GM21390 (cell line): ENCODE results near the gene WDFY3.

Experiments used
- ATAC-seq: cut with Tn5 transposase; IDR thresholded peaks from one replicate; pipeline ENCODE4 v1.9.1; 2021; ENCODE audit not compliant: unreplicated experiment

The WDFY3 gene

DNA sequence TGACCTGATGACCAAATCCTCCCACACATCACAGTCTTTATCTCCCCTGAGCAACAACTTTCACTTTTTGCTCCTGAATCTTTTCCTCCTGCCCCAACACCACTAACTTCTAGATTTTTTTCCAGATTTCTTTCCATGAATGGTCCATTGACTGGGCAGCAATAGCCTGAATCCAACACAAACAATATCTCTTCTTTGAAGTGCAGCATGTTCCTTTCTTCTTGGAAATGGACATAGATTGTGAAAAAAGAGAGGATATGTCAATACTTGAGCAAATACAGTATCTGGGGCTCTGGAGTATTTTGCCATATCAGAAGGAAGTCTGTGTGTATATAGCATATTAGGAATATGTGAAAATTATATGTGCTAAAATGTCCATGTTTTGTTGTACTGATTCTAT, 328.4 kb downstream of the WDFY3 start:
- no peak for ATAC-seq

DNA sequence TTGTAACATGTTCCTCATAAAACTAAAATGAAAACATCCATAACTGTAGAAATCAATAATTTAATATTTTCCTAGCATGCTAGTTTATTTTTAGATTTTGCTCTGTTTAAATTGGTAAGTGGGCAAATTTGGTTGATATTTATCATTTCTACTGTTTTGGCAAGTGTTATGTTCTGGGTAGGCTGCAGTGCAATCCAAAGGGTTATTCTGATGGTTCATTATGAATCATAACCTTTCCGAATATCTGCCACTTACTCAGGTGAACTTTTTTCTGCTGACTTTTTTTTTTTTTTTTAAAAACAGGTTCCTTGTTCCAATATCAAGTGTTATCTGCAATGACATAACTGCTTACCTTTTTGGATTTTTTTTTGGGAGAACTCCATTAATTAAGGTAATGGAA, 331.5 kb downstream of the WDFY3 start:
- ATAC-seq: no peak

DNA sequence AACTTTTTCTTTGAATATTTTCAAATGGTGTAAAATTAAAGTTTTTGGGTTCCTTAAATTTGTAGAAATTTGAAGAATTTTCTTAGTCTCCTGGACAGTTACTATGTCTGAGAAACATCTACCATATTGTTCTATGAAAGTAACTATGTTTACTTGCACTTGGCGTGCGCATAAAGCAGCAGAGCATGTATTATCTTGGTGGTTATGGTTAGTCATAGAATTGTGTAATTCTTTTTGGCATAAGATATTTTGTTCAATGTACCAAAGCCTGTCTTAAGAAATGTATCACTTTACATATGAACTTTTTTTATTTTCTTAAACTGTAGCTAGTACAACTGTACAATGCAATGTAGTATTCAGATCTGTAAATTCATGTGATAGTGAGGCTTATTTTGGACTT, 334.4 kb downstream of the WDFY3 start:
- ATAC-seq: no peak

DNA sequence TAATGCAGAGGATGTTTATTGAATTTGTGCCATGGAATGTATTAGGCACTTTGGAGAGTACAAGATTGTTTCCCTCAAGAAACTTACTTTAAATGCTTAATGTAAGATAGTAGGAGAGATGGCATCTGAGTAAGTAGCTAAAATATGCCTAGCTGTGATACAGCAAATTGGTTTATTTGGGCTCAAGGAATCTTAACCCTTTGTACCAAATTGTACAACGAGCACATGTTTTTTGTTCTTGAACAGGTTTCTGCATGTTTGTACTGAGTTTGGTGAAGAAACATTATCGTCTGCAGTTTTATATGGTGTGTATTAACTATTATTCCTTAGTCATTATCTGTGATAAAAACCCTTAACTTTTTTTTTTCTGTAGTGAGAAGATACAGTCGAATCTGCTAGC, 334.9 kb downstream of the WDFY3 start:
- no peak for ATAC-seq

DNA sequence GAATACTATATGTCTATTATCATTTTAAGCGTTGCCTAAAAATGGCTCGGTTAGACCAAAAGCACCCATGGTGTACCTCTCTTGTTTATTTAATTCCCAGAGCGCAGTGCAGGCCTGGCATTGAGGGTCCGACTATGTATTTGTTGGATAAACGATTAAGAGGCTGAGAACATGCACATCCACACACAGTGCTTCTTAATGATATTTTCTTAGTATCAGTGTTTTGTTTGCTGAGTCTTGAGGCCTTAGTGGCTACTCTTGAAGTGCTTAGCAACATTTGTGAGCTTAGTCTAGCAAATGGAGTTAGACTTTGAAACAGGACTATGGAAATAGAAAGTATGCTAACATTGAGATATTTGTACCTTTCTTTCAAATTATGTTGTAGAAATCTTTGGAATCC, 339.8 kb downstream of the WDFY3 start:
- ATAC-seq: no peak

DNA sequence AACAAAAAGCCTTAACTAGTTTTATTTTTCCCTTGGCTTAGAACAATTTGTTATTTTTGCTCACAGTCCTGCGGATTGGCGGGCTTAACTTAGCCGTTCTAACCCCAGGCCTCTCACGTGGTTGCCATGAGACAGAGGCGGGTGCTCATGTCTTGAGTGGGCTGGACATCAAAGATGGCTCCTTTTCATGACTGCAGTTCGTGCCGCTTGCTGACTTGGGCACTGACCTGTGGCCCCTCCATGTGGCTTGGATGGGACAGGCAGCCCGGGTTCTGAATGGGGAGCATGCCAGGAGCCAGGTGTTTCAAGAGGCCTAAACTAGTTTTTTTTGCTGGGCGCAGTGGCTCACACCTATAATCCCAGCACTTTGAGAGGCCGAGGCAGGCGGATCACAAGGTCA, 342.8 kb downstream of the WDFY3 start:
- no peak for ATAC-seq

DNA sequence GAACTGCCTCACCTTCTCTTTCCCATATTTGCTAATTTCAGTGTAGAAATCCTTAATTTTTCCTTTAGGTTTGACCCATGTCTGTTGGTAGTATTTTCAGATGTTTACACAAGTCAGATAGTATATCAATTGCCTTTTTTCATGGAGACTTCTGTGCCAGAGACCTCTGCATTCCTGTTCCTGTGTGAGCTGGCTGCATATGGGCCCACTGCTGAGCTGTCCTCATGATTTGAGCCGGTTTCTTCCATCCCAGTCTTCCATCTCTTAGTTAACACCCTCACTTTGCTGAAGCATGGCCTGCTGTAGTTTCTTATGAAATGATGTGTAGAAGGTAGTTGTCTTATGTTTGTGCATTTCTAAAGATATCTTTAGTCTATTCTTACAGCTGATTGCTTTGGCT, 343.5 kb downstream of the WDFY3 start:
- ATAC-seq: no peak
